HepG2 (cell line): ENCODE measurements around the gene NOCT. TPM values are rescaled to one million over a fixed set of nuclear protein-coding genes. Genes with fewer than 3 reads are reported as not detected.

ENCODE experiments used
- ISX ChIP-seq: sonication (generic); formaldehyde crosslinking; conservative IDR thresholded peaks from 2 replicates; pipeline ENCODE4 v1.5.0; 2020; ENCODE audit warnings: missing genetic modification reagents
- KDM1A ChIP-seq: IDR thresholded peaks from 2 replicates; pipeline ENCODE4 v1.6.1; 2016; ENCODE audit warnings: missing compliant biosample characterization
- MAFG ChIP-seq: sonication (generic); formaldehyde crosslinking; IDR thresholded peaks from 2 replicates; pipeline ENCODE4 v1.5.1; 2020; ENCODE audit warnings: mild to moderate bottlenecking, missing genetic modification reagents
- ONECUT2 ChIP-seq: sonication (generic); formaldehyde crosslinking; IDR thresholded peaks from 2 replicates; pipeline ENCODE4 v1.4.0; 2020; ENCODE audit warnings: missing genetic modification reagents
- SP4 ChIP-seq: sonication (generic); formaldehyde crosslinking; IDR thresholded peaks from 2 replicates; pipeline ENCODE4 v1.8.1; 2023; ENCODE audit warnings: mild to moderate bottlenecking, missing genetic modification reagents
- TAF1 ChIP-seq: sonication (generic); formaldehyde crosslinking; IDR thresholded peaks from 2 replicates; pipeline ENCODE4 v1.4.0; 2020; ENCODE audit warnings: missing genetic modification reagents
- TBP ChIP-seq: sonication (generic); formaldehyde crosslinking; IDR thresholded peaks from 2 replicates; pipeline ENCODE4 v1.5.0; 2020; ENCODE audit warnings: missing genetic modification reagents
- TCF7L2 ChIP-seq: IDR thresholded peaks from 2 replicates; pipeline ENCODE4 v1.6.1; 2011; ENCODE audit warnings: mild to moderate bottlenecking, low read depth, low read length, moderate library complexity
- TSC22D2 ChIP-seq: sonication (generic); formaldehyde crosslinking; IDR thresholded peaks from 2 replicates; pipeline ENCODE4 v1.5.1; 2020; ENCODE audit warnings: missing genetic modification reagents, mild to moderate bottlenecking, borderline replicate concordance
- ZBTB7B ChIP-seq: sonication (generic); formaldehyde crosslinking; IDR thresholded peaks from 2 replicates; pipeline ENCODE4 v1.4.0; 2020; ENCODE audit warnings: missing genetic modification reagents
- ZFP82 ChIP-seq: sonication (generic); formaldehyde crosslinking; IDR thresholded peaks from 2 replicates; pipeline ENCODE4 v1.5.1; 2020; ENCODE audit warnings: mild to moderate bottlenecking, missing genetic modification reagents, borderline replicate concordance
- ZMAT3 ChIP-seq: sonication (generic); formaldehyde crosslinking; conservative IDR thresholded peaks from 2 replicates; pipeline ENCODE4 v1.7.0; 2021; ENCODE audit warnings: missing genetic modification reagents
- ZNF256 ChIP-seq: sonication (generic); formaldehyde crosslinking; conservative IDR thresholded peaks from 2 replicates; pipeline ENCODE4 v1.4.0; 2020; ENCODE audit warnings: missing genetic modification reagents
- ZNF3 ChIP-seq: IDR thresholded peaks from 2 replicates; pipeline ENCODE4 v1.7.0; 2017; ENCODE audit warnings: inconsistent platforms
- ZNF30 ChIP-seq: sonication (generic); formaldehyde crosslinking; IDR thresholded peaks from 2 replicates; pipeline ENCODE4 v1.5.0; 2020; ENCODE audit warnings: mild to moderate bottlenecking, missing genetic modification reagents
- polyA plus RNA-seq, 8 experiments: library from polyadenylated mRNA; depleted of rRNA in 3 of 8; stranded (reverse) in 7 of 8; unstranded in 1 of 8; fragments of >200 nt; fragmentation: Illumina TruSeq in 4 of 8; extraction: Trizol in 4 of 8; gene quantifications; 2 replicates each; pipeline versions ENCODE4 v1.2.1 to v1.2.3, GENCODE V29; 2011 to 2016; ENCODE audit warnings: low read depth in 4 of 8, missing spikeins in 1 of 8, mixed read lengths in 1 of 8; ENCODE audit not compliant: insufficient read depth in 1 of 8
- total RNA-seq, 5 experiments: library from RNA; depleted of rRNA; stranded (reverse); fragments of >200 nt; fragmentation: Illumina TruSeq; extraction: Trizol; gene quantifications; 2 replicates each; pipeline ENCODE4 v1.2.3, GENCODE V29; 2016; ENCODE audit warnings: low read depth in 1 of 5
- TF ChIP-seq, protein P1 (sequence below): IDR thresholded peaks from 2 replicates; pipeline ENCODE4 v1.6.1; 2012; ENCODE audit warnings: low read depth, low read length, improper control_type of control experiment
- TF ChIP-seq, protein P2 (sequence below), 2 experiments: sonication (generic) in 1 of 2; formaldehyde crosslinking in 1 of 2; IDR thresholded peaks; 2 replicates each; pipeline versions ENCODE4 v1.4.0 to v1.6.1; 2016 to 2020; ENCODE audit warnings: borderline replicate concordance in 1 of 2, low read depth in 1 of 2, mild to moderate bottlenecking in 1 of 2, missing genetic modification reagents in 1 of 2
- TF ChIP-seq, protein P3 (sequence below): sonication (generic); formaldehyde crosslinking; IDR thresholded peaks from 2 replicates; pipeline ENCODE4 v1.5.0; 2020; ENCODE audit warnings: missing genetic modification reagents
- TF ChIP-seq, protein P4 (sequence below): sonication (generic); formaldehyde crosslinking; IDR thresholded peaks from 2 replicates; pipeline ENCODE4 v1.5.1; 2020; ENCODE audit warnings: mild to moderate bottlenecking, moderate library complexity, missing genetic modification reagents

NOCT gene
- total and polyA plus RNA-seq, 2 of the 13 experiments (the other 11 are each of a cell fraction or from before 2014, with no cell fraction given) = 3.6 to 13.1 TPM

DNA sequence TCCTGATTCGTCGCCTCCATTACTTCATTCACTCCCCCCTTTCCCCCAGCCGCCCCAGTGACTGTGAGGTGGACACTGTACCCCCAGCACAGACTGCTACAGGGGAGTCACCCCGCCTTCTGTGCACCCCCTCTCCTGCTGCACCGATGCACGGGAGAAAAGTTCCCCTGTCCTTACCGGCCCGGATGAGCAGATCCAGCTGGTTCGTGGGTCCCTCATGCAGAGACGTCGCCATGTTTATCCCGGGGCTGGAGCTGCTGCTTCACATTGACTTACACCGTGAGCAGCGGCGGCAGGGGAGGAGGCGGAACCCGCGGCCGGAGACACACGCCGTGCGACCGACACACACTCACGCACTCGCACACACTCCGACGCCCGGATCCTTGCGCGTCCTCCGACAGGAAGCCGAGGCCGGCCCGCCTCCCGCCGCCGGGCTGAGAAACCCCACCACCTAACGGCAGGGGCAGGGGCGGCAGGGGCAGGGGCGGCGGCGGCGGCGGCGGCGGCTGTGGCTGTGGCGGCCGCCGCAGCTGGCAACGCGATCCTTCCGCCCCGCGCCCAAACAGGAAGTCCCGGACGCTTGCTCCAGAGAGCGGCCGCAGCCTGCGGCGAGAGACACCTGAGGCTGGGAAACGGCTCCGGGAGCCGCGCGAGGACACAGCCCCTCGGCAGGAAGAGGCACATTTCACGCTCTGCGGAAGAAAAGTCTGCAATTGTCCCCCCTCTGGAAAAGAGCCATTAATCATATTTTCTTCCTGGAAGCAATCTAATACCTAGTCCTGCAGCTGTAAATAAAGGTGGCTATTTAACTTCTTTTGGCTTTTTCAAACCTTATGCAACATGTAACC, 68.6 kb downstream of the NOCT start (continued):
- TF ChIP-seq, protein P1, sequence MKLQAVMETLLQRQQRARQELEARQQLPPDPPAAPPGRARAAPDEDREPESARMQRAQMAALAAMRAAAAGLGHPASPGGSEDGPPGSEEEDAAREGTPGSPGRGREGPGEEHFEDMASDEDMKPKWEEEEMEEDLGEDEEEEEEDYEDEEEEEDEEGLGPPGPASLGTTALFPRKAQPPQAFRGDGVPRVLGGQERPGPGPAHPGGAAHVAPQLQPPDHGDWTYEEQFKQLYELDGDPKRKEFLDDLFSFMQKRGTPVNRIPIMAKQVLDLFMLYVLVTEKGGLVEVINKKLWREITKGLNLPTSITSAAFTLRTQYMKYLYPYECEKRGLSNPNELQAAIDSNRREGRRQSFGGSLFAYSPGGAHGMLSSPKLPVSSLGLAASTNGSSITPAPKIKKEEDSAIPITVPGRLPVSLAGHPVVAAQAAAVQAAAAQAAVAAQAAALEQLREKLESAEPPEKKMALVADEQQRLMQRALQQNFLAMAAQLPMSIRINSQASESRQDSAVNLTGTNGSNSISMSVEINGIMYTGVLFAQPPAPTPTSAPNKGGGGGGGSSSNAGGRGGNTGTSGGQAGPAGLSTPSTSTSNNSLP = no peak
- no peak for TF ChIP-seq ISX (CRISPR knock-in tag)
- no peak for TF ChIP-seq ZNF30
- TF ChIP-seq SP4 (CRISPR knock-in tag) = no peak; the same call in 1 of the 2 replicates
- TF ChIP-seq, protein P2, sequence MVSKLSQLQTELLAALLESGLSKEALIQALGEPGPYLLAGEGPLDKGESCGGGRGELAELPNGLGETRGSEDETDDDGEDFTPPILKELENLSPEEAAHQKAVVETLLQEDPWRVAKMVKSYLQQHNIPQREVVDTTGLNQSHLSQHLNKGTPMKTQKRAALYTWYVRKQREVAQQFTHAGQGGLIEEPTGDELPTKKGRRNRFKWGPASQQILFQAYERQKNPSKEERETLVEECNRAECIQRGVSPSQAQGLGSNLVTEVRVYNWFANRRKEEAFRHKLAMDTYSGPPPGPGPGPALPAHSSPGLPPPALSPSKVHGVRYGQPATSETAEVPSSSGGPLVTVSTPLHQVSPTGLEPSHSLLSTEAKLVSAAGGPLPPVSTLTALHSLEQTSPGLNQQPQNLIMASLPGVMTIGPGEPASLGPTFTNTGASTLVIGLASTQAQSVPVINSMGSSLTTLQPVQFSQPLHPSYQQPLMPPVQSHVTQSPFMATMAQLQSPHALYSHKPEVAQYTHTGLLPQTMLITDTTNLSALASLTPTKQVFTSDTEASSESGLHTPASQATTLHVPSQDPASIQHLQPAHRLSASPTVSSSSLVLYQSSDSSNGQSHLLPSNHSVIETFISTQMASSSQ (IDR thresholded peaks at IDR 0.05; ENCODE audit: low read depth) = no peak; the same call in 1 of the 2 replicates
- TF ChIP-seq, protein P2 (CRISPR knock-in tag; IDR thresholded peaks at IDR 0.05; ENCODE audit: borderline replicate concordance) = peak; percentile 65; the same call in 1 of the 2 replicates
- peak; percentile 54; the same call in 1 of the 2 replicates for TF ChIP-seq ZFP82 (CRISPR knock-in tag)
- 0 out of 2 replicates have a peak, but pooled peaks have one; percentile 40 for TF ChIP-seq ZNF256 (CRISPR knock-in tag)
- TF ChIP-seq, protein P3, sequence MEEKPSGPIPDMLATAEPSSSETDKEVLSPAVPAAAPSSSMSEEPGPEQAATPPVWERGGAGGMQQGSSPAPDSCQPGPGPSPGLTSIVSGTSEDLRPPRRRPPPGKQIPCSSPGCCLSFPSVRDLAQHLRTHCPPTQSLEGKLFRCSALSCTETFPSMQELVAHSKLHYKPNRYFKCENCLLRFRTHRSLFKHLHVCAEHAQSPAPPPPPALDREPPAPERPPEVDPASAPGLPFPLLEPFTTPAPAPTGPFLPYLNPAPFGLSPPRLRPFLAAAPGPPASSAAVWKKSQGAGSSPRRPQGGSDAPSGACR = no peak; the same call in none of the 2 replicates
- TF ChIP-seq TSC22D2 = no peak
- TF ChIP-seq ZMAT3 (CRISPR knock-in tag) = no peak; the same call in 1 of the 2 replicates
- TF ChIP-seq ZNF3 (CRISPR knock-in tag) = no peak
- no peak for TF ChIP-seq TCF7L2
- TF ChIP-seq TBP (CRISPR knock-in tag) = no peak
- no peak for TF ChIP-seq ZBTB7B (CRISPR knock-in tag)
- TF ChIP-seq KDM1A (CRISPR knock-in tag) = no peak
- TF ChIP-seq MAFG = no peak
- no peak for TF ChIP-seq ONECUT2 (CRISPR knock-in tag)
- peak; percentile 87 for TF ChIP-seq TAF1
- TF ChIP-seq, protein P4, sequence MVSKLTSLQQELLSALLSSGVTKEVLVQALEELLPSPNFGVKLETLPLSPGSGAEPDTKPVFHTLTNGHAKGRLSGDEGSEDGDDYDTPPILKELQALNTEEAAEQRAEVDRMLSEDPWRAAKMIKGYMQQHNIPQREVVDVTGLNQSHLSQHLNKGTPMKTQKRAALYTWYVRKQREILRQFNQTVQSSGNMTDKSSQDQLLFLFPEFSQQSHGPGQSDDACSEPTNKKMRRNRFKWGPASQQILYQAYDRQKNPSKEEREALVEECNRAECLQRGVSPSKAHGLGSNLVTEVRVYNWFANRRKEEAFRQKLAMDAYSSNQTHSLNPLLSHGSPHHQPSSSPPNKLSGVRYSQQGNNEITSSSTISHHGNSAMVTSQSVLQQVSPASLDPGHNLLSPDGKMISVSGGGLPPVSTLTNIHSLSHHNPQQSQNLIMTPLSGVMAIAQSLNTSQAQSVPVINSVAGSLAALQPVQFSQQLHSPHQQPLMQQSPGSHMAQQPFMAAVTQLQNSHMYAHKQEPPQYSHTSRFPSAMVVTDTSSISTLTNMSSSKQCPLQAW (CRISPR knock-in tag) = no peak
